HT1080 (cell line): ENCODE data around the gene SPEN. TPM values are rescaled to one million over a fixed set of nuclear protein-coding genes. Genes with fewer than 3 reads are reported as not detected.
A peak's percentile ranks its signal among the peaks of the same experiment; 100 is the strongest.

Experiments used
- DNase-seq: peaks from one replicate; pipeline ENCODE4 v3.0.0-alpha.2; 2015; ENCODE audit warnings: low read depth
- total RNA-seq: library from RNA; depleted of rRNA; stranded (reverse); fragments of >200 nt; shearing (Covaris generic); gene quantifications from 2 replicates; pipeline ENCODE4 v1.2.3, GENCODE V29; 2014

The SPEN gene
- total RNA-seq, 1 experiment from 2014 or later = 15.3 TPM

DNA sequence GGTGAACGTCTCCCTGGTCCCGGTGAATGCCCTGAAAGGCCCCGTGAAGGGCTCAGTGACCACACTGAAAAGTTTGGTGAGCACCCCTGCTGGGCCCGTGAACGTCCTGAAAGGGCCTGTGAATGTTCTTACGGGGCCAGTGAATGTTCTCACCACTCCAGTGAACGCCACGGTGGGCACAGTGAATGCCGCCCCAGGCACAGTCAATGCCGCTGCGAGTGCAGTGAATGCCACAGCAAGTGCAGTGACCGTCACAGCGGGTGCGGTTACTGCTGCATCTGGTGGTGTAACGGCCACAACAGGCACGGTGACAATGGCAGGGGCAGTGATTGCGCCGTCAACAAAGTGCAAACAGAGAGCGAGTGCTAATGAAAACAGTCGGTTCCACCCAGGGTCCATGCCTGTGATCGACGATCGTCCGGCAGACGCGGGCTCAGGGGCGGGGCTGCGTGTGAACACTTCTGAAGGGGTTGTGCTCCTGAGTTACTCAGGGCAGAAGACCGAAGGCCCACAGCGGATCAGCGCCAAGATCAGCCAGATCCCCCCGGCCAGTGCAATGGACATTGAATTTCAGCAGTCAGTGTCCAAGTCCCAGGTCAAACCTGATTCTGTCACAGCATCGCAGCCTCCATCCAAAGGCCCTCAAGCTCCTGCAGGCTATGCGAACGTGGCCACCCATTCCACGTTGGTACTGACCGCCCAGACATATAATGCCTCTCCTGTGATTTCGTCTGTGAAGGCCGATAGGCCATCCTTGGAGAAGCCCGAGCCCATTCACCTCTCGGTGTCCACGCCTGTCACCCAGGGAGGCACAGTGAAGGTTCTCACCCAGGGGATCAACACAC is 86.9 kb downstream of the SPEN start:
- DNase-seq = no peak

DNA sequence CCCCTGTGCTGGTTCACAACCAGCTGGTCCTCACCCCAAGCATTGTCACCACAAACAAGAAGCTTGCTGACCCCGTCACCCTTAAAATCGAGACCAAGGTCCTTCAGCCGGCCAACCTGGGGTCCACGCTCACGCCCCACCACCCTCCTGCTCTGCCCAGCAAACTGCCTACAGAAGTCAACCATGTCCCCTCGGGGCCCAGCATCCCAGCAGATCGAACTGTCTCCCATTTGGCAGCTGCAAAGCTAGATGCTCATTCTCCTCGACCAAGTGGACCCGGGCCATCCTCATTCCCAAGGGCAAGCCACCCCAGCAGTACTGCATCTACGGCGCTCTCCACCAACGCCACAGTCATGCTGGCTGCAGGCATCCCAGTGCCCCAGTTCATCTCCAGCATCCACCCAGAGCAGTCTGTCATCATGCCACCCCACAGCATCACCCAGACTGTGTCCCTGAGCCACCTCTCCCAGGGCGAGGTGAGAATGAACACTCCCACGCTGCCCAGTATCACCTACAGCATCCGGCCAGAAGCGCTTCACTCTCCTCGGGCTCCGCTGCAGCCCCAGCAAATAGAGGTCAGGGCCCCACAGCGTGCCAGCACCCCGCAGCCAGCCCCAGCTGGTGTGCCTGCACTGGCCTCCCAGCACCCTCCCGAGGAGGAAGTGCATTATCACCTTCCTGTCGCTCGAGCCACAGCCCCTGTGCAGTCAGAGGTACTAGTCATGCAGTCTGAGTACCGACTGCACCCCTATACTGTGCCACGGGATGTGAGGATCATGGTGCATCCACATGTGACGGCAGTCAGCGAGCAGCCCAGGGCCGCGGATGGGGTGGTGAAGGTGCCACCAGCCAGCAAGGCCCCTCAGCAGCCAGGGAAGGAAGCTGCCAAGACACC is 87.8 kb downstream of the SPEN start:
- no peak for DNase-seq

DNA sequence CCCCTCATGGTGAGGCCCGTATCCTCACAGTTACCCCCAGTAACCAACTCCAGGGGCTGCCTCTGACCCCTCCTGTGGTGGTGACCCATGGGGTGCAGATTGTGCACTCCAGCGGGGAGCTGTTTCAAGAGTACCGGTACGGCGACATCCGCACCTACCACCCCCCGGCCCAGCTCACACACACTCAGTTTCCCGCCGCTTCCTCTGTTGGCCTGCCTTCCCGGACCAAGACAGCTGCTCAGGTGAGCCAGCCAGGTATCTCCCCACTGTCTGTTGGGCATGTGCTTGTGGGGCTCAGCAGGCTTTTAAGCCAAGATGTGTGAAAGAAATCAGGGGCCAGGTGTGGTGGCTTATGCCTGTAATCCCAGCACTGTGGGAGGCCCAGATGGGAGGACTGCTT is 88.5 kb downstream of the SPEN start:
- DNase-seq = no peak

DNA sequence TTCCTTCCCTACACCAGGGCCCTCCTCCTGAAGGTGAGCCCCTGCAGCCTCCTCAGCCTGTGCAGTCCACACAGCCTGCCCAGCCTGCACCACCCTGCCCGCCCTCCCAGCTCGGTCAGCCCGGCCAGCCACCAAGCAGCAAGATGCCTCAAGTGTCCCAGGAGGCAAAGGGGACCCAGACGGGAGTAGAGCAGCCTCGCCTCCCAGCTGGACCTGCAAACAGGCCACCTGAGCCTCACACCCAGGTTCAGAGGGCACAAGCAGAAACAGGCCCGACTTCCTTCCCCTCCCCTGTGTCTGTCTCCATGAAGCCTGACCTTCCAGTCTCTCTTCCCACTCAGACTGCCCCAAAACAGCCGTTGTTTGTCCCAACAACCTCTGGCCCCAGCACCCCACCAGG is 89.6 kb downstream of the SPEN start:
- no peak for DNase-seq

DNA sequence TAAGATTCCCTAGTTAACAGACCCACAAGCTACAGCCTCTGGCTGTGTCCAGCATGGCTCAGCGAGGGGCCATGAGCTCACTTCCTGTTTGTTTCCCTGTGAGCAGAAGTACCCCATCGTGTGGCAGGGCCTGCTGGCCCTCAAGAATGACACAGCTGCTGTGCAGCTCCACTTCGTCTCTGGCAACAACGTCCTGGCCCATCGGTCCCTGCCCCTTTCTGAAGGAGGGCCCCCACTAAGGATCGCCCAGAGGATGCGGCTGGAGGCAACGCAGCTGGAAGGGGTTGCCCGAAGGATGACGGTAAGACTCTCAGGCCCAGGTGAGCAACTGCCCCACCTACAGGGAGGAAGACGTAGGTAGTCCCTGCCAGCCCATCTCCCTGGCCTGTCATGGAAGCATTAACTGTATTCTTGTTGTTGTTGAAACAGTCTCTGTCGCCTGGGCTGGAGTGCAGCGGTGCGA is 90.2 kb downstream of the SPEN start:
- peak; percentile 56 for DNase-seq

DNA sequence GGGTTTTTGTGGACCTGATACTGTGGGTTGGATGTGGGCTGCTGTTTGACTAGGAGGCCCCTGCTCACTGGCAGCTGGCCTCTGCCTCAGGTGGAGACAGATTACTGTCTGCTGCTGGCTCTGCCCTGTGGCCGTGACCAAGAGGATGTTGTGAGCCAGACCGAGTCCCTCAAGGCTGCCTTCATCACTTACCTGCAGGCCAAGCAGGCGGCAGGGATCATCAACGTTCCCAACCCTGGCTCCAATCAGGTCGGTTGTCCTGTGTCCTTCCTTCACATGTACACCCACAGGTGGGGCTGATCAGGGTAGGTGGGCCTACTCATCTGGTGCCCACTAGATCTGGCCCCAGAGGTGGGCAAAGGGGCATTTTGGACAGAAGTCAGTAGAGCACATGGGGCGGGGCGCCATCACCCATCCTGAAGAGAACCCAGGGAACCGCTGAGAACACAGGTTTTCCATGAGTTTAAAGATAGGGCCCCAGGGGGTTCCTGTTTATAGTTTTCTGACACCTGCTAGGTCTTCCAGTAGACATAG is 91.2 kb downstream of the SPEN start:
- DNase-seq = no peak

DNA sequence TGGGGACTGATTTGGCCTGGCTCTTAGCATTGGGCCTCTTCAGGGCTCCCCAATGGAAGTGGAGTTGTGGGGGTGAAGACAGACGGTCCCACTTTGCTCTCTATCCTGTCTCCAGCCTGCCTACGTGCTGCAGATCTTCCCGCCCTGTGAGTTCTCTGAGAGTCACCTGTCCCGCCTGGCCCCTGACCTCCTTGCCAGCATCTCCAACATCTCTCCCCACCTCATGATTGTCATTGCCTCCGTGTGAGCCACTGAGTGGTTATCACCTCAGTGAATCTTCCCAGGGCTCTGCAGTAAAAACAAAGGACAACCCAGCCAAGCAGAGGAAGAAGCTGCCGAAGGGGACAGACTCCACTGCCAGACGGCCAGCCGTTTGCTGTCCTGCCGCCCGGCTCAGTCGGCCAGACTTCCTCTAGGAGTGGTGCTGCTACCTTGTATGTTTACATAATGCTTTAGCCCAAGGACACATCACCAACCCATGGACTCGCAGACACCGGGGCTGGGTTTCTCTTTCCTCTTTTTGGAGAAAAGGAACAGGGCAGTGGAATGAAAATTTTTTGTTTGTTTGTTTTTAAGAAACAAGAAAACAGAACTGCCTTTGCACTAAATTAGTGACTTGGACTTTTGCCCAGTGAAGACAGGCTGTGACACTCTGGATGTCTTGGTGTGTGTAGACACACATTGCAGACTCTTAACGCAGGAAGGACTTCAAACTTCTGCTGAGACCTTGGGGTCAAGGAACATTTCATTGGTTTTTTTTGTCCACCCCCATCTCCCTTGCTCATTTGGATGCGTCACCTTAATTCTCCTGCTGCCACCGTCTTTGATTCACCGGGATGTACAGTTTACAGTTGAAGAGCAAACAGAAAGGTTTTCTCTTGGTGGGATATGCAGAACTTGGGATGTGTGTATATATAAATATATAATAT is 91.9 kb downstream of the SPEN start:
- DNase-seq = no peak

DNA sequence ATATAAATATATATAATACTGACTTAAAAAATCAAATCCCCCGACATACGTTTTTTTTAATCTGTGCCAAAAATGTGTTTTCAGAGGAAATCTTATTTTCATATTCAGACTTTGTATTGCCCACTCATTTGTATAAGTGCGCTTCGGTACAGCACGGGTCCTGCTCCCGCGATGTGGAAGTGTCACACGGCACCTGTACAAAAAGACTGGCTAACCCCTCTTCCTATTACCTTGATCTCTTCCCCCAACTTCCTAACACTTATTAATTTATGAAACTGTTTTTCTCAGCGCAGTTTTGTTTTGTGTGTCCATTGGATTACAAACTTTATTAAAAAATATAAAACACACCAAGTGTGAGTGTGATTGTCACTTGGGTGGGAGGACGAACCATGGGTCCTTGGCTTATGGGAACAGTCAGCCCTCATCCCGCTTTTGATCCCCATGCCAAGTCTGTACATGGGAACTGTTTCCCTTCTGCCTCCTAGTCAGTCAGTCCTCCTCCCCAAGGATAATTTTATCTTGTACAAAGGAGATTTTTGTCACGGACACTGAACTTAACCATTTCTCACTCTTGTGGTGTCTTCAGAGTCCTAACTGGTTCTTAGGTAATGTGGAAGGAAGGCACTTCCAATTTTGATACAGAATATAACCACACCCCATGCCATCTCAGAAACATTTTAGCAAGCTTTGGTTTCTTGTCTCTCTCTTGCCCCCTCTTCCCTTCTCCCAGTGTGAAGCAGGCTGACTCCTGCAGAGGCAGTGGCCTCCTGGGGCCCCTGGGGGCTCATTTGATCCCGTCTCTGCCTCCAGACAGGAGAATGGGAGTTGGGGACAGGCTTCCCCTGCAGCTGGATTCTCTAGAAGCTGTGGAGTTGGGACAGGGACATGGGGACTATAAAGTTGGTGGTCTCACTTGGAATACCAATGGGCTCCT is 92.9 kb downstream of the SPEN start:
- DNase-seq = no peak

DNA sequence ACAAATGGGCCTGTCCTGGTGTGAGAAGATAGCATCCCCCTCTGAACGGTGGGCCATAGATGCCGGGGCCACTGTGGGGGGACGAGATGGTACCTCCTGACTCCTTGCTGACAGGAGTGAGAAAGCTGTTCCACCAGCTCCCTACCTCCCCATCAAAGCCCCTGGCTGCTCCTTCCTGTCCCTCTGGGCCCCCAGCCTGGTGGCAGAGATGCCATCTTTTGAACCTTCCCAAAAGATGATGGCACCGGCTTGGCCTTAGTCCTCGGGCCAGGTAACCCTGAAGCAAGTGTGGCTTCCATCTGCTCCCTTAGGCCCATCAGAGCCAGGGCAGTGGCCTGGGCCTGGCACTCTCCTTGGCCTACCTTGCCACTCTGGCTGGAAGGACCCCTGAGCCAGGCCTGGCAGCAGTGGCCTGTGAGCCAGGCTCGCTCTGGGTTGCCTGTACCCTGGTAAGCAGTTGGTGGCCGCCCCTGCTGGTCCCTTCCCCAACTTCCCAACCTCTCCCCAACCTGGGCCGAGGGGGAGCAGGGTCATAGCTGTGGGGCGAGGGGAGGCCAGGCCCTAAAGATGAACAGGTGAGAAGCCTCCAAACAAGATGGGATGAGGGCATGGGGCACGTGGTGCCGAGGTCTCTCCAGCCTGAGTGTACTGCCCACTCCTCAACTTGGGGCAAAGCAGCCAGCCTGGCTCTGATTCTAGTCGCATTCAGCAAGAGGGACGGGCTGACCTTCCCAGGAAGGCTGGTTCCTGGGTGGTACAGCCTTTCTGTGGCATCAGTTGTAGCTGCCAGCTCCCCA is 93.7 kb downstream of the SPEN start:
- DNase-seq = no peak

DNA sequence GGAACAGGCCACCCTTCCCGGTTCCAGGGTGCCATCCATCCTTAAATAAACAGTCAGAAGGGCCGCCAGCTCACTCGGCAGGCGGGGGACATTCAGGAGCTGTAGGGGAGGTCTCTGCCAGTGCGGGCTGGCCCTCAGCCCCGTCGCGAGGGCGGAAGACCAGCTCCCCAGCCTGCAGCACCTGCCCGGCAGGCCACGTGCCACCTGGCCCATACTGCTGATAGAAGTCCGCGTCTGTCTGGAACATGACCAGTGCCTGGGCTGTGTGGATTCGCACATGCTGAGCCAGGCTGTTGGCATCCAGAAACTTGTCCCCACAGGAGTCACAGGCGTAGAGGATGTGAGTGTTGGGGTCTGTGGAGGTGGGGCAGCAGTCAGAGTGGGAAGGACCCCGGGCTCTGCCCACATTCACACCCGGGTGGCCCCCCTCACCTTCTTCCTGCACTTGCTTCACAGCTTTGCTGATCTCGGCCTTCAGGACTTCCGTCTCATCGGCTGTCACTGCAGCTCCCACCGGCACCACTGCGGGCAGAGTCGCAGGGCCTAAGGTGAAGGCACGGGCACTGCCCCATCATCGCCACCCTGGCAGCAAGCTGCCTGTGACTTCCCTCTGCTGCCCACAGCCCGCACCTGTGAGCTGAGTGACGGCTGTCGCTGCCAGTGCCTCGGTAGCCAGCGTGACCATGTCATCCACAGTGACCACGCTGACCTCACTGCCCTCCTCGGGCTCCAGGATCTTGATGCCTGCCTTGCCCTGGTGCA is 94.6 kb downstream of the SPEN start:
- no peak for DNase-seq

DNA sequence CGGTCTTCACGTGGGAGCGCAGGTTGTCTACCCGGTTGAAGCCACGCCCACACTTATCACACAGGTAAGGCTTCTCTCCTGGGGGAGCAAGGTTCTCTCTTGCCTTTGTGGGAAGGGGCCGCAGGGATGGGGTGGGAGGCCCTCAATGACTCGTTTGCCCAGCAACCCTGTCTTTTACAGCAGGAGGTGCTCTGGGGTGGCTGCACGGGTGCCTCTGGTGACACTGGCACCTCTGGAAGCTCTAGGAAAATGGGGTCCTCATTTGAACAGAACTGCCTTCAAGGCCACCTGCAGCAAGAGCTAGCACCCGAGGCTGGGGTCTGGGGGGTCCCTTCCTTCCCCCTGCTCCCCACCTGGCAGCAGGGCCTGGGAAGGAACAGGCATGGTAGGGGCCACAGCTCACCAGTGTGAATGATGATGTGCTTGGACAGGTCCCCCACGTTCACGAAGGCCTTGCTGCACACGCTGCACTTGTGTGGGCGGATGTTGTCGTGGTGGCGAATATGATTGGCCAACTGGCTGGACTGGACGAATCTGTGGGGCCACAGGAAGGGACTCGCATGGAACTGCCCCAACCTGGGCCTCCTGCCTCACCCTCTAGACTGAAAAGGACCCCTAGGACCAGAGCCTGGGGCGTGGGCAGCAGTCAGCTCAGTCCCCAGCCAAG is 95.3 kb downstream of the SPEN start:
- DNase-seq = no peak

DNA sequence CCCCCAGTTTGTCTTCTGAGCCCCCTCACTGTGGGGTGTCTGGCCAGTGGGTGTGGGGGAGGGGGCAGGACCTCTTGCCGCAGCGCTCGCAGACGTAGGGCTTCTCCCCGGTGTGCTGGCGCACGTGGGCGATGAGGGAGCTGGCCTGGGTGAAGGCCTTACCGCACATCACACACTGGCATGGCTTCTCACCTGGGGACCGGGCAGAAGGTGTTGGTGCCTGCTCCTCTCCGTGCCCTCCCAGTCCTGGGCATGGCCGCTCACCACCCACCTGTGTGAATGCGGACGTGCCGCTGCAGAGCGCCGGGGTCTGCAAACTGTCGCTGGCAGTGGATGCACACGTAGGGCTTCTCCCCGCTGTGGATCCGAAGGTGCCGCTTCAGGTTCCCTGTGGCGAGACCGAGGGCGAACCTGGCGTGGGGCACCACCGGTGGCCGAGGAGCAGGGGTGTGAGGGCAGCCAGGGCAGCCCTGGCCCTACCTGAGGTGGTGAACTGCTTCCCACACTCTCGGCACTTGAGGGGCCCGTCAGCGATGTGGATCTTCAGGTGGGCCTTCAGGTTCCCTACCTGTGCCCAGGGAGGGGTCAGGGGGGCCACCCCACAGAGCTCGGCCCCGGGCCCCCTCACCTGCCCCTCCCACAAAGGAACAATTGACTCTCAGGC is 96.0 kb downstream of the SPEN start:
- DNase-seq = no peak

DNA sequence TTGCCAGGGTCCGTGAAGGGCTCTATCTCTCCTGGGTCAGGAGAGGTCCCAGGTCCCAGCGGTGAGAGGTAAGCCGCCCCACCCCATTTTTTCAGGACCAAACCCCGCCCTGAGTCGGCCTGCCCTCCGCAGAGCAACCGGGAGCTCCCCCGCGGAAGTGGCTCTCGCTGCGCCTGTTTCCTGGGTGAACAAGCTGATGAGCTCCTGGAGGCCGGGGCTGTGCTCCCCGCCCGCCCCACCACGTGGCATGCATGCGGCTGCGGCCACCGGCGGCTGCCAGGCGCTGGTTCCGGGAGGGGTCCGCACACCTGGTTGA is 96.4 kb downstream of the SPEN start:
- DNase-seq = no peak

DNA sequence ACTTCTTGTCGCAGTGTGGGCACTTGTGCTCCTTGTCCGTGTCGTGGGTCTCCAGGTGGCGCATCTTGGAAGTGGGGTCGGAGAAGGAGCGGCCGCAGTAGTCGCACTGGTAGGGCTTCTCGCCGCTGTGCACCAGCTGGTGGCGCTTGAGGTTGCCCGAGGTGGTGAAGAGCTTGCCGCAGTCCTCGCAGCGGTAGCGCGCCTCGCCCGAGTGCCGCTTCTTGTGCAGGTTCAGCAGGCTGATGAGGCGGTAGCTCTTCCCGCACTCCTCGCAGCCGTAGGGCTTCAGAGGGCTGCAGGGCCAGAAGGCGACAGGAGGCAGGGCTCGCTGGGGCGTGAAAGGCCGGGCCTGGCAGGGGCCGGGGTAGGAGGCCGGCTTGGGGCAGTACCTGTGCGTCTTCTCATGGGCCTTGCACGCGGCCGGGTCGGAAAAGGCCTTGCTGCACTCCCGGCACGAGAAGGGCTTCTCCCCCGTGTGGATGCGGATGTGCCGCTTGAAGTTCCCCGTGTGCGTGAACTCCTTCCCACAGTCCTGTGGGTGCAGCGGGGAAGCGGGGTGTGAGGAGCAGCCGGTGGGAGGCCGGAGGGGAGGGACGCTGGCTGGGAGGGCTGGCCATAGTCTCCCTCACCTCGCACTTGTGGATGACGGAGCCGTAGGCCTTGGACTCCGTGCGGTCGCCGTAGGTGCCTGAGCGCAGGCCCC is 97.0 kb downstream of the SPEN start:
- no peak for DNase-seq

DNA sequence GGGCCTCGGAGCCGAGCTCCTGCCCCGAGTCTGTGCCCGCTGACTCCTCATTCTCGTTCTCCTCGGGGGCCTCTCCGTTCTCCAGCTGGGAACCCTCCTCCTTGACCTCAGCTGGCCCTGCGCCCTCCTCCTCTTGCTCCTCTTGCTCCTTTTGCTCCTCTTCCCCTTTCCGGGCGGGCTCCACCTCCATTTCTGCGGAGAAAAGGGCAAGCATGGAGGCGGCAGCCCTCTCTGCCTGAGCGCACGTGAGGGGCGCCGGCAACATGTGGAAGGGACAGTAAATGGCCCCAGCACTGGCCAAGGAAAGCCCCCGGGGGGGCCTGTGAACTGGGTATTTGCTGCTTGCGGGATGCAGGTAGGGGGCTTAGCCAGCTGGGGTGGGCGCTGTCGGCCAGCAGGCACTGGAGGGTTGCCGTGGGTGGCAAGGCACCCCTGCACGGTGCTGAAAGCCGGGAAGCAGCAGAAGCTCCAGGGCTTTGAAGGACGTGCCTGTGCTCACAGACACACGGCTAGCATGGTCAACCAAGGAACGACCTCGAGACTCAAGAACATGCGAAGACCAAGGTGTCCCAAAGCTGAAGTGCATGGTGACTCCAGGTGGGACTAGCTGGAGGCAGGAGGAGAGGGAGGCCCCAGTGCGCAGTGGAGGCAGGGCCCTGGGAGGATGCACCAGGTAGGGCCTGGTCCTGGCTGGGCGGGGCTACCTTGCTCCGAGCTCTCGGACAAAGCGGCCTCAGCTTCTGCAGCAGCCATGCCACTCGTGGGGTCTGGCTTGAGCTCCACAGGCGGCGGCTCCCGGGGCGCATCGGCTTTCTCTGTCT is 97.7 kb downstream of the SPEN start:
- DNase-seq = no peak
